T-helper 2 cell (primary cell): Measurements from ENCODE around the gene TBX3.

ENCODE experiments used
- DNase-seq, 5 experiments: peaks; one replicate each; pipeline versions ENCODE4 v3.0.0 to v3.0.0-alpha.2; 2012 to 2022

TBX3 gene

DNA sequence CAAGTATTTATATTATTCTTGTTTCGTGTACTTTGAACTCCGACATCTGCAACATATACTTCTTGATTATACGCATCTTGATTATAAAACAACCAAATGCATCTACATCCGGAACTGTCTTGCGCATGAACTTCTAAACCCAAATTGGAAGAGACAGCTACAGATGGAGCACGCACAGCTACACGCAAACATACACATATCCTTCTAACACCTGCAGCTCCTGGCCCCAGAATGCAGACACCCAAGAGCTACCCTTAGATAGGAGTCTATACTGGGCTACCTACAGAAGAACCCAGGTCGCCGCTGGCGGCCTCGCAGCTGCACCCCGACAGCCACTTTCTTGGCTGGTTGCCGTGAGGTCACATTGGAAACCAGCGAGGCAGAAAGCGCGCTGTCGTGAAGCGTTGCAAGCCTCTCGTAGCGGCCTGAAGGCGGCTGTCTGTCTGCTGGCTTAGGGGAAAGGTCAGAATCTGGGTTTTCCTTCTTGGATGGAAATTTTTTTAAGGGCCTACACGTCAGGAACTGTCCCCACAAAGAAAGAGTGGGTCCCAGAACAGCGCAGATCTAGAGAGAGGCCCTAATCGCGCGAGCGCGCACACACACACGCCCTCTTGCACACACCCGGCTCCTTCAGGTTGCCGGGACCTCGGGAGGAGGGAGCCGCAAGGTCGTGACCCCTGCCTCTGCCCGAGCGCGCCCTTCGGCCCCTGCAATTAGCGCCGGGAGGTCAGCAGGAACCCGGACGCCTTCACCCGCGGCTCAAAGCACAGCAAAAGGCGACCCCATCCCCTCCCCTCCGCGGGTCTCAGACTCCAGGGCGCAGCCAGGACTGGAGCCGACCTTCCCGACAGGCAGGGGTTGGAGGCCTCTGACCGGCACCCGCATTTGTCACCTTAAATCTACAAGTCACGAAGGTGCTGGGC, 17.0 kb downstream of the TBX3 start:
- no peak for DNase-seq

DNA sequence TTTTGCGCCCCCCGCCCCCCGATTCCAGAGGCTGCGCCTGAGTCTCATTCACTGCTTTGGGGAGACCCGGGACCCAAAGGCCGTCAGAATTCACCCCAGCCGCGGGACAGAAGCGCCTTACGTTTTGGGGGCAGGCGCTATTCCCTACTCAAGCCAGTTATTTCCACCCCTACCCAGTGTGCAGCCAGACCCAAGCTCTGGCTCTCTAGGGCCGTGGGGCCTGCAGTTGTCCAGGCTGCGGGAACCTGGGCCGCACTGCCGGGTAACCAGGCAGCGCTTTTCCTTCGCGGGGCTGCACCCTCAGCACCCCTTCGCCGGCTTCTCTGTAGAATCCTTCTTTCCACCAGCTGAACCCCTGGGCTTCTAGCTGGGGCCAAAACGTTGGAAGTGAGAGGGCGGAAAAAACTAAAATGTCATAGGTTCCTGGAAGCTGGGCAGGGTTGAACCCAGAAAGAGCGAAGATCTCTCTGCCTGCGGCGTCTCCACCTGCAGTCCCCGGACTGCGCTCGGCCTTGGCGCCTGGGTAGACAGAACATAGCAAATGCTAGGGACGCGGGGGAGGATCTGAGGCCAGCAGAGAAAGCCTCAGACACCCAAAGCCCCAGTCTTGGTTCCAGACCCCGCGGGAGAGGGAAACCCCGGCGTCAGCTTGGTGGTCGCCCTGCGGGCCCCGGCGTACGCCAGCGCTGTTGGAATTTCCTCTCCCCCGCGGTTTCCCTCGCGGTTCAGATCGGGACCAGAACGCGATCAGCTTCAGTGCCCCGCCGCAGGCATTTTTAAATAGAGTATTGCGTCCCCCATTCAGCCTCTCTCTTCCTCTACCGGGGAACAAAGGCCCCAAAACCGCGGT, 18.3 kb downstream of the TBX3 start:
- no peak for DNase-seq

DNA sequence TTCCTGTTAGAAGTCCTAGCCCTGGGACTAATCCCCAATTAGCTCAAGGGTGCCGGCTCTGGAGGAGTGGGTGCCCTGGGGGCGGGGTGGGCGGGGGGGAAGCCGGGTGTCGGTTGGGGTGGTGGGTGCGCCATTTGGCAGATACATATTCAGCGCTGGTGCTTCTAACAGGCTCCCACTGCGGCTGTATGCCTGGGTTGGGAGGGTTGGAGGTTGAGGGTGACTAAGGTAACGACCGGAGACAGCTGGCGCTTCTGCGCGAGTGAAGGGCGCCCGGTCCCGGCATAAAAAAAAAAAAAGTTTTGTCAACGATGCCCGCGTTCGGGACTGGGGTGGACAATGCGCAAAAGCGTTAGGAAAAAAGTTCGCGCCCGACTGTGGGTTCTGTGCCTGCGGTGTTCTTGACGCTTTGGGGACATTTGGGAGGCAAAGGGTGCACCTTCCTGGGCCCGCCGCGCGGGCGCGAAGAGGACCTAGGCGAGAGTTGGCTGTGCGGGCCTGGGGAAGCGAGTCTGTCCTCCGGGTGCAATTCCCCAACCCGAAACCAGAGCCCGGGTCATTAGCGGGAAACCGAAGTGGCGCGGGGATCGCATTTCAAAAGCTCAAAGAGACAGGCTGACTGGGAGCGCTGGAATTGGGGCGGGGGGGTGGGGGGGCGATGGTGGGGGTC, 19.2 kb downstream of the TBX3 start:
- DNase-seq, result no peak

DNA sequence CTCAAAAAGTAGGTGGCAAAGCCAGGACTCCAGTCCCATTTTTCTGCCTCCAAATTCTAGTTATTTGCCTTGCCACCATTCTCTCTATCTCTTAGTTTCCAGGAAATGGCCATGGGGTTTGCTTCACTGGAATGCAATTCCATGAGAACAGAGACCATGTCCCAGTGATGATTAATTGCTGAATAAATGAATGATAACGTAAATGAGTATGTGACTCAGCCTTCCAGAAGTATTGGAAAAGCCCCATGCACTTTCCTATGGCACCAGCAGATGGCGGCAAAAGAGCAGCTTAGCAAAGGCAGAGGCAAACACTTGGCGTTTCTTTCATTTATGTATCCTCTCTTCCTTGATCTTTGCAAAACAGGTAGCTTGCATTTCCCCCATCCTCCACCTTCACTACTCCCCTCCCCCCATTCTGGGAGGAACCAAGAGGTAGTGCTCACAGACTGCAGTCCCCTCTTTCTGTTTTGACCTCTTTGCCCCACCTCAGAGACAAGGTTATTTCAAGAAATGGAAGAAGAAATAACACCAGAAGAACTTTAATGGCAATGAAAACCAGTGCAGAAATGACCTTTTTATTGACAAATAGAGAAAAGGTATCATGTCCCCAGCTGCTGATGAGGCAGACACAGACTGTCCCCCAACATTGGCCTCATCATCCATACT, 21.3 kb downstream of the TBX3 start:
- peak in 3 of 5 experiments; percentile 37 to 42 (median 42) for DNase-seq

DNA sequence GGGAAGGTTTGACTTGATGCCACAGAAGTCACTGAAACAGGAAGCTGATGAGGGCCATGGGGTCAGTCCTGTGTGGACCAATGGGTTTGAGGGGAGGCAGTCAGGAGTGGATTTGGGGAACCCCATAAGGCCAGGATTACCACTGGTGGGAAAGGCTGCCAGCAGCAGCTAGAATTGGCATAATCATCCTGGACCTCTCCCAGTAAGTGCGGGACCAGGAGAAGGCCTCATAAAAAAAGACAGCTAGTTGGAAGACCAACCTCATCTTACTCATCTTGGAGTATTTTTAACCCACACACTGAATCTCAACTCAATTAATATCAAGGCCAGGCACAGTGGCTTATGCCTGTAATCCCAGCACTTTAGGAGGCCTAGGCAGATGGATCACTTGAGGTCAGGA, 22.7 kb downstream of the TBX3 start:
- no peak for DNase-seq

DNA sequence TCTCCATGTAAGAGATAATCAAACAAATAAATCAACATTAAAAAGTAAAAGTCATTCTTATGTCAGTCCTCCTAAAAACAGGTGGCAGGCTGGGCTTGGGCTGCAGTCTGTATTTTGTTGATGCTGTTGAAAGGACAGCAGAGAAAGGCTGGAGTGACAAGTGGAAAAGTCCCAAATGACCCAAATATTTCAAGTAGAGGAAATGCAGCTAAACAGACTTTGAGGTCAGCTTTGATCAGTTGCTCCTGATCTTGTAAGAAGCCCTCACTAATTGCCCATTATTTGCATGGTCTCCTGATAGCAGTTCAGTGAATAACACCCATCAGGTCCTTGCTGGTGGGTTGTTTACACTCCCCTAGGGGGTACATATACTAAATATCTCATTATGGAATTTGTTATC, 24.9 kb downstream of the TBX3 start:
- DNase-seq, result no peak

DNA sequence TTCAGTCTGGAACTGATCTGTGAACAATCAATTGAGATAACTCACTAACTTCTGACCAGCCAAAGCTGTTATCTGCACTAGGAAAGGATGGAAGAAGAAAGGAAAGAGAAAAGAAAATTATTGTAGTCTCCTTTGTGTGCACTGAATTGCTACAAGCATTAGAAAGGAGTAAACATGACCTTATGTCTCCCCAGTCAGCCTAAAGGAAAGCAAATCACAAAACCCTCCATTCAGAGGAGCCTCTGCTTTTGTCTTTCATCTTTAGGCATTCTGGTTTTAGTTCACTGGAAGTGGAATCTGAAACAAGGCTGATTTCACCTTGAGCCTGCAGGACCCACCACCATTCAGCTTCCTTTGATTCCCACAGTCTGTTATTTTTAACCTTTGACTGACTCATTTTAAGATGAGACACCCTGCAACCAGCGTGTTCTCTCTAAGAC, 26.0 kb downstream of the TBX3 start:
- DNase-seq, result no peak

DNA sequence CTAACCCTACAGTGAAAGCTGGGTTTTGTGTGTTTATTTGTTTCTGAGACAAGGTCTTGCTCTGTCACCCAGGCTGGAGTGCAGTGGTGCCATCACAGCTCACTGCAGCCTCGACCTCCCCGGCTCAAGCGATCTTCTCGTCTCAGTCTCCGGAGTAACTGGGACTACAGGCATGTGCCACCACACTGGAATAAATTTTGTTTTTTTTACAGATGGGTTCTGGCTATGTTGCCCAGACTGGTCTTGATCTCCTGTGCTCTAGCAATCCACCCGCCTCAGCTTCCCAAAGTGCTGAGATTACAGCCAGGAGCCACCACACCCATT, 26.4 kb downstream of the TBX3 start:
- DNase-seq, result no peak

DNA sequence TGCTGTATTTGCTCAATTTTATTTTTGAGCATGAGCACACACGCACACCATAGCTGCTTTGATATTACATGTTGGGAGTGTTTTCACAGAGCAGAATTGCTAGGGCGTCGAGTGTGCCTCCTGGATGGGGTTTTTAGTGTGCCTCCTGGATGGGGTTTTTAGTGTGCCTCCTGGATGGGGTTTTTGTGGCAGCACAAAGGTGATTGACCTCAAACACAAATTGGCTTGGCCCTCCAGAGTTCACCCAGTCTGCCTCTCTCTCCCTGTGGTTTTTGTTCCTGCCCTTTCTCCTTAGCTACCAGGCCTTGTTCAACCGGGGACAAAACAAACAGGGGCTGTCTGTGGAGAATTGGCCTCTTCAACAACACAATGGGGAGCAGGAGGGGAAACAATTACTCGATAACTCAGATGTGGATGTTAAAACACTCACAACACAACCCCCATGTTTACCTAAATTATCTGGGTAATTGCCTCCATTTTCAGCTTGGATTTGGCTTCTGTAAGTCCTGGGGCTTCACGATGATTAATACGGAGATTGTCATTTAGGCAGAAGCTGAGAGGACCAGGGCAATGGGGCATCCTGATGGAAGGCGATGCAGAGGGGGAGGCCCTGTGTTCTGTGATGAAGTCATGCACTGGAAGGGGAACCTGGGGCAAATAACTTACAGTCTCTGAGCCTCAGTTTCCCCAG, 26.9 kb downstream of the TBX3 start:
- no peak for DNase-seq

DNA sequence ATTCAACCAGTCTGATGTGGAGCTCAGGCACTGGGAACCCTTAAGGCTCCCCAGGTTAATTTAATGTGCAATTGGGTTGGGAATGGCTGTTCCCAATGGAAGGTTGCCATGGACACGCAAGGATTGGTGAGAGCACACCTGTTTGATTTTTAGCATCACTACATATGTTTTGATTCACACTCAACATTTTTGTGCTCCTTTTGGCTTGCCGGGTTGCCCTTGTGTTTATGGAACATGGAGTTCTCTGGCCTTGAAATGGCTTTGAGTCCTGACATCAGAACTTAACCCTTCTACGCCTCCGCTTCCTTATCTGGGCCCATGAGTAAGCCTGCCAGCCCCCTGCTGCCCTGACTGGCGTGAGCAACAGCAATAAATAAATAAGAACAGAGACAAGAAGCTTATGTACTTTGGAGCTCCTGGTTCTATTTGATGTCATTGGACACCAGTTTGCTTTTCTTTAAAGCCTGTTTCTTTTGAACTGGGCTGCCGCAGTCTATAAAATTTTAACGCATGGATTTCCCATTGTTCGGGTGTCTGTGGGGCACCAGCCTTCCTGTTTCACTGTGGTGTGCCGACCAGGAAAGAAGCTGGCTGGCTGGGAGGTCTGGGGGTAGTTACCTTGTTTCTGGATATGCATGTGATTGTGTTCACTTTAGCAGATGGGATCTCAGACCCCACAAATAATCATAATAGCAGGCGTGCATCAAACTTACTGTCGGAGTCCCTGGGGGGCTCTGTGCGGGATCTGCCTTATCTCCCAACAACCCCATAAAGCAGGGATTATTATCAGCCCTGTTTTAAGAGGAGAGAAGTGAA, 27.8 kb downstream of the TBX3 start:
- no peak for DNase-seq

DNA sequence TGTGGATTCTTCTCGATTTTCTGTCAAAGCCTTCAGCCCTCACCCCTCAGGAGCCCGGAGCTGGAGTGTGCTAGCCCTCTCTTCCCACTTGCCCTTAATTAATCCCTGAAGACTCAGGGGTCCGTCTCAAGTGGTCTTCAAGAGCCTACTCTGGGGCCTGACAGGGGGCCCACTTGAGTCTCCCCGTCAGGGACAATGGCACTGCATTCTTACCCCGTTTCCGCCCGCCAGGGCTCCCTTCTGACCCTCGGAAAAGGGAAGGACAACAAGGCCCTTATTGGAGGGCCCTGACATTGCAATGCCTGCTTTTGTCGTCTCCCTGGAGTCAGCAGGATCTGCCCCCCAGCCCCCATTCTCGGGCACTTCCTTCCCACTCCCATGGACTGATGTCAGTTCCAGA, 34.4 kb downstream of the TBX3 start:
- no peak for DNase-seq

DNA sequence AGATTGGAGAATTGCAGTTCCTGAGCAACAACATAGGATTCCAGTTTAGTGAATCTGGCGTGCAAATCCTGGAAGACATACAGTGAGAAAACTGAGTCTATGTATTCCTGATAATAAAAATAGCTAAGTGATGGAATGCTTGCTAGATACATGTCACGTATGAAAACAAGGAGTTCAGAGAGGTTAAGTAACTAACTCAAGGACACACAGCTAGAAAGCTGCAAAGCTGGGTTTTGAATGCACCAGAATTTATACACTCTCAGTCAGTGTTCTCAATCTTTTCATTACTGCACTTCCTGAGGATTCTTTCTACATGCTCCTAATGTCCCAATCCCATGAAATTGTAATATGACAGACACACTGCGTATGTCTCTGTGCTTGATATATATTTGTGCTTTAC, 35.3 kb downstream of the TBX3 start:
- DNase-seq, result no peak

DNA sequence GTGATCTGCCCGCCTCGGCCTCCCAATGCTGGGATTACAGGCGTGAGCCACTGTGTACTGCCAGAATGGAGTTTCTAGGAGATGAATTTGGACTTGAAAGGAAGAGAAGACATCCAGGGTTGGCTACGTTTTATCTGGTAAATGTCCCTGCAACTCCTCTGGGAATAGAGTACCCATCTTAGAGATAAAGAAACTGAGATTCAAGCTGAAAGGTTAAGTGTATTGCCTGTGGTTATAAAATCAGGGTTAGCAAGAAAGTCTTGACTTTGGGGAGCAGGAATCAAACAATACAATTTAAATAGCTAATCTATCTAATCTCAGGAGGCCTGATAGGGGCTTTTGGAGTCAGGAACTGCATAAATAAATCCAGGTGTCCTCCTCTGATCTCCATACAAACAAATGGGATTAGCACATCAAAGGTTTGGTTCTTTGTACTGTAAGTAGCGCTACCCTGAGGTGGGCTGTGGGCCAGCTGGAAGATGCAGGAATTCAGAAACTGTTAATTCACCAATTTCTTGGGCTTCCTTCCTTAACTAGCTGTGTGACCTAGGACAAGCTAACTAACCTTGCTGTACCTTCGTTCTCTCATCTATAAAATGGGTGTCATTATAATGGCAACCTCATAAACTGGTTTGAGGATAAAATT, 45.1 kb downstream of the TBX3 start:
- no peak for DNase-seq

DNA sequence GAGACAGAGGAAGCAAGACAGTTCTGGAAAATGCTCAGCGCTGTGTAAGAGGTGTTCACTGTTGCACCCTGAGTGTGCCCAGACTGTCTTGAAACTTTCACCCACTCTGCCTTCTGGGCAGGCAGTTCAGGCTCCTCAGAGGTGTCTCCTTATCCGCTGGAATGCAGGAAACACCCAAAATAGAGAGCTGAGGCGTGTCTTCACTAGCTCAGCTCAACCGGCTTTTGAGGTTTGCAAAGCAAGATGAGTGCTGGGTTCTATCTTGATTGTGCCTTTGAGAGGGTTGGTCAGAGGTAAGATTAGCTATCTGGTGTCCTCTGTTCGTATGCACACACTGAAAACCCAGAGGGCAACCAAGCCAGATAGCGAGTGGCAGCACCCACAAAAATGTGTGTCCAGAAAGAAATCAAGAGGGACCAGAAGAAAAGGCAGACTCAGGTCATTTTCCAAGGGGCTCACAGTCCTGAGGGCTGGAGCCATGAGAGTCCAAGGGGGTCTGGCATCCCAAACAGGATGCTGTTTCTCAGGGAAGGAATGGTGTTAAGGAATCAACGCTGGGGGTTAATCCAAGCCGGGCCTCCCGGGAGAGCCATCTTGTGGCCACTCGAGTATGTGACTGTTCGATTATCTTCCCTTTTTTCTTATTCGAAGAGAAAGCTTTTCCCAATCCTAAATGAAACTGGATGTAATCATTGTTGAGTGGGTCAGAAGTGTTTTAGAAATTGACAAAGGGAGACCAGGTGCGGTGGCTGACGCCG, 47.1 kb downstream of the TBX3 start:
- DNase-seq, result no peak

DNA sequence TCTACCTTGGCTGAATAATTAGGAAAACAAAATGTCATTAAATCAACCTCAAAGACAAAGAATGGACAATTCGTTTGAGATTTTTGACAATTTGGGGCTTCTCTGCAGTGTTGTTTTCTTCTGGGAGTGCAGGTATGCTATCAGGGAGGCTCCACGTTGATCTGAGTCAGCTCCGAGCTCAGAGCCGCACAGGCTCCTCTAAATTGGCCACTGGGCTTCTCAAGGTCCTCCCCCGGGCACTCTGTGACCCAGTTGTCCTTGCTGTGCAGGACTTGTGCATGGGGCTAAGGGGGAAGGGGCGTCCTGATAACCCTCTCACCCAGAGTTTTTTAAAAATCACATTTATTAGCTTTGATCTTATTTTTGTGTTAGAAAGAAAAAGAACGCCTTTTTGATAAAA, 52.7 kb downstream of the TBX3 start:
- DNase-seq, result no peak

DNA sequence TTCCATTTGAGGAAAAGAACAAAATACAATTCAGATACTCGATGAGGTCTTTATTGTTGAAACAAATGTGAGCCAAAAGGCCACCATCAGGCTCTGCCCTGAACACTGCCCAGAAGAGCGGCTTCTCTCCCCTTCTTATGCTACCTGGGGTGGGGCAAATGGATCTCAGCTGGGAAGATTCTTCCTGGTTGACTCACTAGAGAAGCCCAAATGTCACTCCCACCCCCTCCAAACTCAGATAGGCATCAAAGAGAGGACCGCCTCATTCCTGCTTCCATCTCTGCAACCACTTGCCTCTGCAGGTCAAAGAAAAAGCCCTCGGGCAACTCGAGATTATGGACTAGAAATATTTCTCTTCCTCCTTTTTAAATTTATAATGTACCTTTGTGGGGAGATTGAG, 55.8 kb downstream of the TBX3 start:
- DNase-seq, result no peak

DNA sequence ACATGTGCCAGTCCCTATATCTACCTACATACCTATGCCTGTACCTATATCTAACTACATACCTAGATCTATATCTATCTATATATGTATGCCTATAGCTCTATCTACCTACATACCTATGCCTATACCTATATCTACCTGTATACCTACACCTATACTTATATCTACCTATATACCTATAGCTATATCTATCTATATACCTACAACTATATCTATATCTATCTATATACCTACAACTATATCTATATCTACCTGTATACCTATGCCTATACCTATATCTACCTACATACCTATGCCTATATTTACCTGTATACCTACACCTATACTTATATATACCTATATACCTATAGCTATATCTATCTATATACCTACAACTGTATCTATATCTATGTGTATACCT, 56.6 kb downstream of the TBX3 start:
- no peak for DNase-seq

DNA sequence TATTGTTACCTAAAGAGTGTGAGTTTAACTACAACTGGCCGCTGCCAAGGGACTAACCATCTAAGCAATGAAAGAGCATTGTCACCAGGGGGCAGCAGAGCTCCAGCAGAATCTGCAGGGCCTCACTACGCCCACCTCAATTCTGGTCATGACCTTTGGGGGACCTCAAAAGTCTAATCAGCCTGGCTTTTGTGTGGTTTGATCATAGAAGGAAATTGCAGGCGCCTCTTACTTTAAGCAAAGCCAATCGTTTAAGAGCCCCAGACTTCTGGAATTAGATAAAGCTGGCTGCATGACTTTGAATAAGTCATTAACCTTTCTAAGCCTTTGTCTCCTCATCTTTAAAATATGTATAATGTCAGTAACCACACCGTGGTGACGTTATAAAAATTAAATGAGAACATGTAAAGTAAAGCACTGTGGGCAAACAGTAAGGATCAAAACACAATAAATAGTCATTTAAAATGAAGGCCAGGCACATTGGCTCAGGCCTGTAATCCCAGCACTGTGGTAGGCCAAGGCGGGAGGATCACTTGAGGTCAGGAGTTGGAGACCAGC, 58.6 kb downstream of the TBX3 start:
- DNase-seq, result peak in 2 of 5 experiments; percentile 1 to 25

DNA sequence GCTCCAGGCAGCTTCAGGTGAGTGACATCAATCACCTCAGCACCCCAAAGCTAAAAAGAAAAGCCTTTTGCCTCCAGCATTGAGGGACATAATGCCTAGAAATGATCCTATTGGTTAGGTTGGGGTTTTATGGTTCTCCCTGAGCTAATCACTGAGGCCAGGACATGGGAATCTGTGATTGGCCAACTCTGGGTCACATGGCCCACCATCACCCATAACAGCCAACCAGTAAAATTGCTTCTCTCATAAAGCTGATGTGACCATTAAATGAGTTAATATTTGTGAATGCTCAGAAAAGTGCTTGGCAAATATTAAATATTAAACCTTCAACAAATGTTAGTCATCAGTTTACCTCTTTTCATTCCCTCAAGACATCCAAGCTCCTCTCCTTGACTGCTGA, 60.2 kb downstream of the TBX3 start:
- no peak for DNase-seq
